Fibroblast of lung (primary cell): ENCODE measurements around the gene ALDH1A2. TPM values are rescaled to one million over a fixed set of nuclear protein-coding genes. Genes with fewer than 3 reads are reported as not detected.

Experiments
- DNase-seq, 2 donors: peaks; one replicate each; pipeline versions ENCODE4 v3.0.0 to v3.0.0-alpha.2; 2010; ENCODE audit warnings: low read depth in 2 of 2
- H2AFZ ChIP-seq: 2 replicates; pipeline ENCODE4 v1.5.1; 2012; ENCODE audit warnings: low read length, control low read depth, inconsistent platforms
- H3K27ac ChIP-seq: 2 replicates; pipeline ENCODE4 v1.5.1; 2011; ENCODE audit warnings: low read length, control low read depth; ENCODE audit not compliant: insufficient read depth
- H3K27me3 ChIP-seq: 2 replicates; pipeline ENCODE4 v1.5.1; 2011; ENCODE audit warnings: mild to moderate bottlenecking, low read length; ENCODE audit not compliant: control insufficient read depth, insufficient read depth
- H3K36me3 ChIP-seq: 2 replicates; pipeline ENCODE4 v1.5.1; 2011; ENCODE audit warnings: low read length; ENCODE audit not compliant: control insufficient read depth, insufficient read depth
- H3K4me1 ChIP-seq: 2 replicates; pipeline ENCODE4 v1.5.1; 2011; ENCODE audit warnings: low read length; ENCODE audit not compliant: control insufficient read depth, insufficient read depth; ENCODE audit errors: extremely low read depth
- H3K4me2 ChIP-seq: 2 replicates; pipeline ENCODE4 v1.5.1; 2011; ENCODE audit warnings: low read length, control low read depth; ENCODE audit not compliant: insufficient read depth; ENCODE audit errors: extremely low read depth
- H3K4me3 ChIP-seq, 4 experiments: fragments of 200-600 bp in 1 of 4; sonication (generic) in 1 of 4; replicated peaks in 1 of 4; 2 replicates each; pipeline ENCODE4 v1.5.1; 2011 to 2016; ENCODE audit warnings: low read length in 4 of 4, low read depth in 3 of 4, mild to moderate bottlenecking in 3 of 4, control low read depth in 2 of 4, inconsistent platforms in 1 of 4, mixed read lengths in 1 of 4; ENCODE audit not compliant: insufficient read depth in 1 of 4; ENCODE audit errors: control extremely low read depth in 1 of 4
- H3K79me2 ChIP-seq: 2 replicates; pipeline ENCODE4 v1.5.1; 2012; ENCODE audit warnings: mild to moderate bottlenecking, low read length, inconsistent platforms; ENCODE audit not compliant: control insufficient read depth, insufficient read depth
- H3K9ac ChIP-seq: 2 replicates; pipeline ENCODE4 v1.5.1; 2011; ENCODE audit warnings: mild to moderate bottlenecking, low read length, control low read depth; ENCODE audit not compliant: insufficient read depth
- H3K9me3 ChIP-seq: 2 replicates; pipeline ENCODE4 v1.5.1; 2012; ENCODE audit warnings: low read depth, low read length; ENCODE audit not compliant: control insufficient read depth, insufficient read depth
- H4K20me1 ChIP-seq: 2 replicates; pipeline ENCODE4 v1.5.1; 2011; ENCODE audit warnings: low read length; ENCODE audit not compliant: control insufficient read depth, insufficient read depth; ENCODE audit errors: extremely low read depth
- CTCF ChIP-seq, 2 donors: IDR thresholded peaks in 1 of 2; conservative IDR thresholded peaks in 1 of 2; 1 replicate in 1 of 2; 2 replicates in 1 of 2; pipeline ENCODE4 v1.5.1; 2011 to 2012; ENCODE audit warnings: low read length in 2 of 2, control low read depth in 1 of 2, inconsistent platforms in 1 of 2, low read depth in 1 of 2, mild to moderate bottlenecking in 1 of 2
- EZH2 ChIP-seq: IDR thresholded peaks from 2 replicates; pipeline ENCODE4 v1.5.1; 2012; ENCODE audit warnings: low read length, control low read depth, mild to moderate bottlenecking; ENCODE audit errors: missing control alignments
- polyA plus RNA-seq, 2 donors: library from polyadenylated mRNA; depleted of rRNA in 1 of 2; stranded (reverse) in 1 of 2; unstranded in 1 of 2; fragments of >200 nt; gene quantifications; 2 replicates each; pipeline ENCODE4 v1.2.1, GENCODE V29; 2011 to 2012; ENCODE audit warnings: missing spikeins in 1 of 2
- total RNA-seq: library from RNA; depleted of rRNA; stranded (reverse); fragments of >200 nt; gene quantifications from 2 replicates; pipeline ENCODE4 v1.2.1, GENCODE V29; 2014

ALDH1A2 gene
- total and polyA plus RNA-seq, 2 donors (not counting 1 experiment from before 2014, with no cell fraction given), result 1.1 to 2.3 TPM

- no peak overlapping the region for H3K4me3 ChIP-seq
- H3K27ac ChIP-seq, result no peak overlapping the region
- H3K36me3 ChIP-seq, result no peaks in the 10 kb centered on the region
- H3K4me1 ChIP-seq, result no peaks in the 10 kb centered on the region
- no peak overlapping the region for H3K4me2 ChIP-seq
- H3K79me2 ChIP-seq, result no peaks in the 10 kb centered on the region
- TF ChIP-seq CTCF (conservative IDR thresholded peaks at IDR 0.05 in 1 of 2, IDR thresholded peaks at IDR 0.05 in 1 of 2; ENCODE audit: low read depth in 1 of 2, low read length in 2 of 2) (no peak), EZH2 (no peak)
- no peak overlapping the region for H3K9ac ChIP-seq
- DNase-seq, result no peak
- H3K27me3 ChIP-seq, result peaks cover 2% of the 10 kb centered on the region
- H4K20me1 ChIP-seq, result no peaks in the 10 kb centered on the region
- H2AFZ ChIP-seq, result no peak overlapping the region
- H3K9me3 ChIP-seq, result no peaks in the 10 kb centered on the region
Measured at GRCh38 chr15:58044551-58044950, 21.0 kb downstream of the ALDH1A2 start.

- Histone ChIP-seq H3K4me1 (no peaks in the 10 kb centered on the region), H4K20me1 (no peaks in the 10 kb centered on the region), H3K9ac (no peak overlapping the region), H3K36me3 (no peaks in the 10 kb centered on the region), H3K4me3 (no peak overlapping the region), H2AFZ (no peak overlapping the region), H3K27ac (no peak overlapping the region), H3K4me2 (no peak overlapping the region), H3K79me2 (no peaks in the 10 kb centered on the region), H3K9me3 (no peaks in the 10 kb centered on the region), H3K27me3 (no peaks in the 10 kb centered on the region)
- peak; percentile 17 to 58 for DNase-seq
- TF ChIP-seq CTCF (conservative IDR thresholded peaks at IDR 0.05 in 1 of 2, IDR thresholded peaks at IDR 0.05 in 1 of 2; ENCODE audit: low read depth in 1 of 2, low read length in 2 of 2) (peak; percentile 72 to 73), EZH2 (no peak)
Measured at GRCh38 chr15:58043192-58043903, 22.2 kb downstream of the ALDH1A2 start.

- Histone ChIP-seq H3K79me2 (no peaks in the 10 kb centered on the region), H3K9ac (no peak overlapping the region), H3K4me3 (no peak overlapping the region), H3K27ac (no peak overlapping the region), H4K20me1 (no peaks in the 10 kb centered on the region), H3K9me3 (no peaks in the 10 kb centered on the region), H3K27me3 (no peaks in the 10 kb centered on the region), H3K36me3 (no peaks in the 10 kb centered on the region), H2AFZ (no peak overlapping the region), H3K4me1 (no peaks in the 10 kb centered on the region), H3K4me2 (no peak overlapping the region)
- DNase-seq, result no peak
- no peak for TF ChIP-seq EZH2
- TF ChIP-seq CTCF (conservative IDR thresholded peaks at IDR 0.05 in 1 of 2, IDR thresholded peaks at IDR 0.05 in 1 of 2; ENCODE audit: low read depth in 1 of 2, low read length in 2 of 2), result no peak
Measured at GRCh38 chr15:58042006-58042405, 23.5 kb downstream of the ALDH1A2 start.
